ENCODE measurements around the gene MFSD1.

DNA sequence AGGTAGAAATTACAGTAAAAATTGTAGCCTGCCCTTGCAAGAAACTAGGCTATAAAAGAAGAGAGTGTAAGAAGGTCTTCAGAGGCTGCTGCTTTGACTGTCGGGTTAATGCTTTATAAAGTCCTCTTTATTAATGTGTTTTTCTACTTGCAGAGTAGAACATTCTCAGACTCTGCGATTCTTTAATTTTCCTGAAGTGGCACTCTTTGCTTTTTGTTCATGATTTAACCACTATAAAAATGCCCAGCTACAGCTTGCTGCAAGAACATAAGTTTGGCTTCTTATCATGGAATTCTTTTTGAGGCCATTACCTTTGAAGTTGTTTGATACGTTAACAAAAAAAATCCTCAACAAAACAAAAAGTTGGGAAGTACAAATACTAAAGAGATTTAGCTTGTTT lies 33.8 kb downstream of the MFSD1 start:
- TF ChIP-seq, protein P1, sequence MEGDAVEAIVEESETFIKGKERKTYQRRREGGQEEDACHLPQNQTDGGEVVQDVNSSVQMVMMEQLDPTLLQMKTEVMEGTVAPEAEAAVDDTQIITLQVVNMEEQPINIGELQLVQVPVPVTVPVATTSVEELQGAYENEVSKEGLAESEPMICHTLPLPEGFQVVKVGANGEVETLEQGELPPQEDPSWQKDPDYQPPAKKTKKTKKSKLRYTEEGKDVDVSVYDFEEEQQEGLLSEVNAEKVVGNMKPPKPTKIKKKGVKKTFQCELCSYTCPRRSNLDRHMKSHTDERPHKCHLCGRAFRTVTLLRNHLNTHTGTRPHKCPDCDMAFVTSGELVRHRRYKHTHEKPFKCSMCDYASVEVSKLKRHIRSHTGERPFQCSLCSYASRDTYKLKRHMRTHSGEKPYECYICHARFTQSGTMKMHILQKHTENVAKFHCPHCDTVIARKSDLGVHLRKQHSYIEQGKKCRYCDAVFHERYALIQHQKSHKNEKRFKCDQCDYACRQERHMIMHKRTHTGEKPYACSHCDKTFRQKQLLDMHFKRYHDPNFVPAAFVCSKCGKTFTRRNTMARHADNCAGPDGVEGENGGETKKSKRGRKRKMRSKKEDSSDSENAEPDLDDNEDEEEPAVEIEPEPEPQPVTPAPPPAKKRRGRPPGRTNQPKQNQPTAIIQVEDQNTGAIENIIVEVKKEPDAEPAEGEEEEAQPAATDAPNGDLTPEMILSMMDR (IDR thresholded peaks at IDR 0.05), result no peak
- TF ChIP-seq EP300 (IDR thresholded peaks at IDR 0.05), result no peak
